NCI-H2081 (cell line): Measurements from ENCODE around the gene CFAP61.
A peak's percentile ranks its signal among the peaks of the same experiment; 100 is the strongest.

Experiments used
- DNase-seq, 2 experiments: peaks; one replicate each; lab custom pipeline; 2025; lab: John Stamatoyannopoulos, UW

CFAP61 gene

GRCh38 chr20:20395903-20396568 is 343.7 kb downstream of the CFAP61 start:
- DNase-seq = peak; percentile 74 to 85

- no peak for DNase-seq
Observed at GRCh38 chr20:20396794-20397193, 344.5 kb downstream of the CFAP61 start.

GRCh38 chr20:20398123-20398522 is 345.8 kb downstream of the CFAP61 start:
- DNase-seq = no peak

- no peak for DNase-seq
Observed at GRCh38 chr20:20399531-20400500, 347.5 kb downstream of the CFAP61 start.

GRCh38 chr20:20401991-20402390 is 349.7 kb downstream of the CFAP61 start:
- DNase-seq = no peak

- no peak for DNase-seq
Observed at GRCh38 chr20:20404633-20405032, 352.3 kb downstream of the CFAP61 start.

- no peak for DNase-seq
Observed at GRCh38 chr20:20405623-20406022, 353.3 kb downstream of the CFAP61 start.

GRCh38 chr20:20406306-20406705 is 354.0 kb downstream of the CFAP61 start:
- DNase-seq = no peak

- peak; percentile 37 to 63 for DNase-seq
Observed at GRCh38 chr20:20407891-20408805, 355.8 kb downstream of the CFAP61 start.

GRCh38 chr20:20409331-20409730 is 357.0 kb downstream of the CFAP61 start:
- no peak for DNase-seq
